Renal pelvis (tissue), 4 donors: Measurements from ENCODE around the gene DCHS1. TPM values are rescaled to one million over a fixed set of nuclear protein-coding genes. Genes with fewer than 3 reads are reported as not detected.

Experiments used
- DNase-seq: peaks from one replicate; pipeline ENCODE4 v3.0.0-alpha.2; 2013
- polyA plus RNA-seq, 3 donors: library from polyadenylated mRNA; unstranded; fragments of 120-200 nt; gene quantifications; one replicate each; pipeline ENCODE4 v1.2.1, GENCODE V29; 2013; ENCODE audit not compliant: insufficient read length in 3 of 3

The DCHS1 gene
- polyA plus RNA-seq, 3 donors: 30.7 to 41.7 (median 40.5) TPM

- DNase-seq: no peak
These were observed 40.6 kb downstream of the DCHS1 start for GRCh38 chr11:6615046-6615445.

GRCh38 chr11:6614446-6614845 lies 41.2 kb downstream of the DCHS1 start:
- DNase-seq: no peak

GRCh38 chr11:6613496-6613895 lies 42.1 kb downstream of the DCHS1 start:
- DNase-seq: no peak

- peak; percentile 96 for DNase-seq
These were observed 43.2 kb downstream of the DCHS1 start, which contains the start of gene TAF10 for GRCh38 chr11:6612213-6613041. Gene TAF10, minus strand, starts transcription at chr11:6612216. Its CDS starts 27 bp downstream, at chr11:6612189.

- no peak for DNase-seq
These were observed 43.7 kb downstream of the DCHS1 start for GRCh38 chr11:6611963-6612212.

- DNase-seq: no peak
These were observed 44.3 kb downstream of the DCHS1 start for GRCh38 chr11:6611092-6611962.

- no peak for DNase-seq
These were observed 45.0 kb downstream of the DCHS1 start for GRCh38 chr11:6610591-6610990.

- no peak for DNase-seq
These were observed 46.0 kb downstream of the DCHS1 start for GRCh38 chr11:6609502-6610015.

GRCh38 chr11:6608726-6609501 lies 46.7 kb downstream of the DCHS1 start:
- DNase-seq: no peak

- no peak for DNase-seq
These were observed 47.6 kb downstream of the DCHS1 start for GRCh38 chr11:6608011-6608410.

GRCh38 chr11:6607190-6607795 lies 48.3 kb downstream of the DCHS1 start:
- no peak for DNase-seq

GRCh38 chr11:6606471-6607189 lies 49.0 kb downstream of the DCHS1 start:
- DNase-seq: peak; percentile 95

- no peak for DNase-seq
These were observed 50.8 kb downstream of the DCHS1 start for GRCh38 chr11:6604790-6605189.

- DNase-seq: no peak
These were observed 51.5 kb downstream of the DCHS1 start for GRCh38 chr11:6604081-6604626.

- peak; percentile 90 for DNase-seq
These were observed 52.1 kb downstream of the DCHS1 start, which contains the start of the genes ILK and RRP8 for GRCh38 chr11:6603287-6604080. Gene ILK, plus strand, starts transcription at chr11:6603774. Its CDS starts 498 bp downstream, at chr11:6604272. Gene RRP8, minus strand, starts transcription at chr11:6603616. Its CDS starts 114 bp downstream, at chr11:6603502.

GRCh38 chr11:6602096-6602940 lies 53.3 kb downstream of the DCHS1 start:
- no peak for DNase-seq

- no peak for DNase-seq
These were observed 54.6 kb downstream of the DCHS1 start for GRCh38 chr11:6601041-6601461.

GRCh38 chr11:6599881-6600390 lies 55.7 kb downstream of the DCHS1 start:
- no peak for DNase-seq
